DND-41 (cell line): ENCODE data around the gene RGS6.

Experiments used
- ATAC-seq: fragments of 200-7000 bp; cut with Tn5 transposase; 3 replicates; pipeline ENCODE4 v1.9.1; 2021; ENCODE audit warnings: low read depth; ENCODE audit not compliant: insufficient read depth
- DNase-seq: peaks from one replicate; pipeline ENCODE4 v3.0.0-alpha.2; 2020
- H2AFZ ChIP-seq: 2 replicates; pipeline ENCODE4 v1.6.0; 2012; ENCODE audit warnings: low read depth, low read length
- H3K27ac ChIP-seq: 2 replicates; pipeline ENCODE4 v1.5.1; 2012; ENCODE audit warnings: low read length, inconsistent platforms
- H3K27me3 ChIP-seq: fragments of 200-600 bp; sonication (generic); 2 replicates; pipeline ENCODE4 v1.6.0; 2012; ENCODE audit warnings: low read length, mild to moderate bottlenecking, inconsistent platforms; ENCODE audit not compliant: insufficient read depth, poor library complexity
- H3K36me3 ChIP-seq: 2 replicates; pipeline ENCODE4 v1.5.1; 2012; ENCODE audit warnings: low read length, inconsistent platforms; ENCODE audit not compliant: insufficient read depth
- H3K4me1 ChIP-seq: 2 replicates; pipeline ENCODE4 v1.5.1; 2012; ENCODE audit warnings: mild to moderate bottlenecking, low read length; ENCODE audit not compliant: insufficient read depth
- H3K4me2 ChIP-seq: 2 replicates; pipeline ENCODE4 v1.6.0; 2012; ENCODE audit warnings: mild to moderate bottlenecking, moderate library complexity, low read length, inconsistent platforms; ENCODE audit not compliant: insufficient read depth
- H3K4me3 ChIP-seq, 2 experiments: fragments of 200-600 bp in 1 of 2; shearing (Covaris generic) in 1 of 2; 2 replicates each; pipeline ENCODE4 v1.5.1; 2012 to 2016; ENCODE audit warnings: inconsistent platforms in 2 of 2, low read length in 2 of 2, mild to moderate bottlenecking in 2 of 2, low read depth in 1 of 2, moderate library complexity in 1 of 2
- H3K79me2 ChIP-seq: 2 replicates; pipeline ENCODE4 v1.6.0; 2012; ENCODE audit warnings: low read length, inconsistent platforms; ENCODE audit not compliant: insufficient read depth
- H3K9ac ChIP-seq: 2 replicates; pipeline ENCODE4 v1.6.0; 2012; ENCODE audit warnings: low read depth, mild to moderate bottlenecking, inconsistent platforms, low read length, moderate library complexity
- H3K9me3 ChIP-seq: 2 replicates; pipeline ENCODE4 v1.5.1; 2012; ENCODE audit warnings: low read length, moderate library complexity, mild to moderate bottlenecking, inconsistent platforms; ENCODE audit not compliant: insufficient read depth, severe bottlenecking
- H4K20me1 ChIP-seq: 2 replicates; pipeline ENCODE4 v1.6.0; 2012; ENCODE audit warnings: low read length; ENCODE audit not compliant: insufficient read depth
- EZH2 ChIP-seq: IDR thresholded peaks from 3 replicates; pipeline ENCODE4 v1.6.1; 2012; ENCODE audit warnings: borderline replicate concordance, low read depth, mild to moderate bottlenecking, moderate library complexity, low read length, inconsistent platforms; ENCODE audit not compliant: severe bottlenecking
- TF ChIP-seq, protein P1 (sequence below): IDR thresholded peaks from 2 replicates; pipeline ENCODE4 v1.5.1; 2012; ENCODE audit warnings: borderline replicate concordance, low read length, moderate library complexity, mild to moderate bottlenecking; ENCODE audit not compliant: poor library complexity, severe bottlenecking; ENCODE audit errors: extremely low read depth

RGS6 gene

DNA sequence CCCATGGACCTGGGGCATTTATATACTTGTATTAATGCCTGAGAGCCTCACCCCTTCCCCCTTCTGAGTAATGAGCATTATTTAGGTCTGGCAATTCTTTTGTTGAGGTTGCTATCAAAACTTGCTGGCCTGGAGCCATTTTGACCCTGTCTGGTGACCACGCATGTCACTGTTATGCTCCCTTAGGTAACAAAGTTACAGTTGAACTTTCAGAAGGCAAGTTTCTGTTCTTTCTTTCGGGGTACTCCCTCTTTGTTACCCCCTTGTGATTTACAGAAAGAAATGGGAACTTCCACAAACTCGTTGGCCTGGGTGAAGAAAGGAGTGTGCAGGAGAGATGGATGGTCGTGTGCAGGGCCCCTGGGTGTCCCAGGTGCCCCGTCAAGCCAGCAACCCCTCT lies 656.3 kb downstream of the RGS6 start:
- peaks cover 6% of the 10 kb centered on the region; the same call in 1 of the 2 replicates for H4K20me1 ChIP-seq
- no peaks in the 10 kb centered on the region for H3K9me3 ChIP-seq
- ATAC-seq (no peak), DNase-seq (no peak)
- no peaks in the 10 kb centered on the region for H3K36me3 ChIP-seq
- H3K27ac ChIP-seq, result no peak overlapping the region
- H3K9ac ChIP-seq, result no peak overlapping the region
- H3K4me3 ChIP-seq, result no peak overlapping the region
- H3K4me2 ChIP-seq, result no peak overlapping the region
- H2AFZ ChIP-seq, result no peak overlapping the region
- H3K79me2 ChIP-seq, result no peaks in the 10 kb centered on the region
- TF ChIP-seq, protein P1, sequence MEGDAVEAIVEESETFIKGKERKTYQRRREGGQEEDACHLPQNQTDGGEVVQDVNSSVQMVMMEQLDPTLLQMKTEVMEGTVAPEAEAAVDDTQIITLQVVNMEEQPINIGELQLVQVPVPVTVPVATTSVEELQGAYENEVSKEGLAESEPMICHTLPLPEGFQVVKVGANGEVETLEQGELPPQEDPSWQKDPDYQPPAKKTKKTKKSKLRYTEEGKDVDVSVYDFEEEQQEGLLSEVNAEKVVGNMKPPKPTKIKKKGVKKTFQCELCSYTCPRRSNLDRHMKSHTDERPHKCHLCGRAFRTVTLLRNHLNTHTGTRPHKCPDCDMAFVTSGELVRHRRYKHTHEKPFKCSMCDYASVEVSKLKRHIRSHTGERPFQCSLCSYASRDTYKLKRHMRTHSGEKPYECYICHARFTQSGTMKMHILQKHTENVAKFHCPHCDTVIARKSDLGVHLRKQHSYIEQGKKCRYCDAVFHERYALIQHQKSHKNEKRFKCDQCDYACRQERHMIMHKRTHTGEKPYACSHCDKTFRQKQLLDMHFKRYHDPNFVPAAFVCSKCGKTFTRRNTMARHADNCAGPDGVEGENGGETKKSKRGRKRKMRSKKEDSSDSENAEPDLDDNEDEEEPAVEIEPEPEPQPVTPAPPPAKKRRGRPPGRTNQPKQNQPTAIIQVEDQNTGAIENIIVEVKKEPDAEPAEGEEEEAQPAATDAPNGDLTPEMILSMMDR, result no peak
- TF ChIP-seq EZH2, result no peak
- H3K4me1 ChIP-seq, result peaks cover 22% of the 10 kb centered on the region
- H3K27me3 ChIP-seq, result peaks cover 49% of the 10 kb centered on the region

DNA sequence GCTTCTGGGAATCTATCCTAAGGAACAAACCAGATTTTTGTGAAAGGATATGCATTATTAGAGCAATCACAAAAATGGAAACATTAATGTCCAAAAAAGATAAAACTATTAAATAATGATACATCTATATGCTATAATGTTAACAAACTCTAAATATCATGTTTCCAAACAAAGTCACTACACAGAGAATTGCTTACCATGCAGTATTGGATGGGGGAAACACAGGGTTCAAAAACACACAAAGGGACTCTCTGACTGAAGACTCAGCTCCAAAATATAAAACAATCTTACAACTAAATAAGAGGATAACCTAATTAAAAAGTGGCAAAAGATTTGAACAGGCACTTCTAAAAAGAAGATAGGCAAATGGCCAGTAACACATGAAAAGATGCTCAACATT lies 657.4 kb downstream of the RGS6 start:
- Histone ChIP-seq H3K4me3 (no peak overlapping the region), H3K36me3 (no peaks in the 10 kb centered on the region), H3K4me1 (peaks cover 34% of the 10 kb centered on the region), H3K27me3 (peaks cover 46% of the 10 kb centered on the region), H3K4me2 (no peak overlapping the region), H4K20me1 (peaks cover 9% of the 10 kb centered on the region; the same call in 1 of the 2 replicates), H3K9ac (no peak overlapping the region), H2AFZ (no peak overlapping the region), H3K79me2 (no peaks in the 10 kb centered on the region), H3K27ac (no peak overlapping the region), H3K9me3 (no peaks in the 10 kb centered on the region)
- no peak for TF ChIP-seq EZH2
- TF ChIP-seq, protein P1, result no peak
- DNase-seq, result no peak
- no peak for ATAC-seq

DNA sequence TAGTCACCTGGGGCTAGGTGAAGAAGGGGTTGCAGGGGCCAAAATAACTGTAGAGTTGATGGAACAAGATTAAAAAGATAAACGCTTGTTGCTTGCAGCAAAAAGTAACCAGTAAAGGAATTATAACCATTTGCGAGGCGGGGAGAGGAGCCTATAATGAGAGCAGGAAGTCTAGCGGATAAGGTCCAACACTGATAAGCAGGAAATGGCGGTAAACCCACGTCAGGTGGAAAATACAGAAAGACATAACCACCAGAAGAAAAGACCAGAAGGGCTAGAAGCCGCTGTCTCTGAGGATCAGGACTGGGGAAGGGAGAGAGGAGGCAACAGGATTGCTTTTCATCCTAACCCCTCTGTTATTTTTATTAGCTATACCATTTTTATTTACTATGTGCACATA lies 658.3 kb downstream of the RGS6 start:
- Histone ChIP-seq H3K4me1 (peaks cover 38% of the 10 kb centered on the region), H2AFZ (no peak overlapping the region), H3K27ac (no peak overlapping the region), H3K36me3 (no peaks in the 10 kb centered on the region), H3K79me2 (no peaks in the 10 kb centered on the region), H3K9ac (no peak overlapping the region), H3K4me2 (no peak overlapping the region), H3K27me3 (peaks cover 43% of the 10 kb centered on the region), H3K4me3 (no peak overlapping the region), H4K20me1 (peaks cover 9% of the 10 kb centered on the region; the same call in 1 of the 2 replicates), H3K9me3 (no peaks in the 10 kb centered on the region)
- peak; percentile 45 for ATAC-seq
- no peak for TF ChIP-seq EZH2
- TF ChIP-seq, protein P1, result no peak
- DNase-seq, result peak; percentile 53

DNA sequence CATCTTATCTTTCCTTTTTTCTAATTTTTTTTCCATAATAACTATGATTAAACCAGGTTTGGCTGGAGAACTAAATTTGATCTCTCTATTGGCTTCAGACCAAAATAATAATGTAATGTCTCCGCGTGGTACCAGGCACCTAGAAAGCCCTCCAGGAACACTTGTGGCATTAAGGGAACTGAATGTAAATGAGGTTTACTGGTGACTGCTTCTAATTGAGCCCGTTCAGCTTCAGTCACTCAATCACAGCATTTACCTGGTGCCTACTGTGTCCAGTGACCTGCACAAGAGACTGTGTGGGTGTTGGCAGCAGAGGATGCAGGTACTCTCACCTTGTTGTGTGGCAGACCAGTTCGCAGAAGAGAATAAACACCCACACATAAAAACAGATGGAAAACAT lies 659.2 kb downstream of the RGS6 start:
- Histone ChIP-seq H3K4me2 (no peak overlapping the region), H4K20me1 (peaks cover 9% of the 10 kb centered on the region; the same call in 1 of the 2 replicates), H3K27ac (no peak overlapping the region), H2AFZ (no peak overlapping the region), H3K4me3 (no peak overlapping the region), H3K27me3 (peaks cover 44% of the 10 kb centered on the region), H3K79me2 (no peaks in the 10 kb centered on the region), H3K36me3 (no peaks in the 10 kb centered on the region), H3K4me1 (peaks cover 38% of the 10 kb centered on the region), H3K9me3 (no peaks in the 10 kb centered on the region), H3K9ac (no peak overlapping the region)
- no peak for DNase-seq
- no peak for TF ChIP-seq EZH2
- TF ChIP-seq, protein P1, result no peak
- ATAC-seq, result no peak
